ENCODE data around the gene IKZF5. TPM values are rescaled to one million over a fixed set of nuclear protein-coding genes. Genes with fewer than 3 reads are reported as not detected.

IKZF5 gene
- total RNA-seq, 2 donors from 2014 or later, result 5.0 to 7.9 TPM

- Histone ChIP-seq H3K9me3 (no peaks in the 10 kb centered on the region), H3K4me1 (peaks cover 0 to 9% of the 10 kb centered on the region in 2 donors), H3K4me3 (no peak overlapping the region), H3K36me3 (no peaks in the 10 kb centered on the region), H3K27me3 (no peaks in the 10 kb centered on the region), H3K27ac (no peak overlapping the region)
- TF ChIP-seq CTCF (IDR thresholded peaks at IDR 0.05), result no peak
- DNase-seq (ENCODE audit: low spot score), result no peak
Observed at GRCh38 chr10:123013456-123014419, 5.1 kb upstream of the IKZF5 start.

- H3K27me3 ChIP-seq, result no peaks in the 10 kb centered on the region
- H3K9me3 ChIP-seq, result no peaks in the 10 kb centered on the region
- H3K36me3 ChIP-seq, result no peaks in the 10 kb centered on the region
- no peak for TF ChIP-seq CTCF (IDR thresholded peaks at IDR 0.05)
- H3K4me1 ChIP-seq, result peaks cover 0 to 18% of the 10 kb centered on the region in 2 donors
- no peak for DNase-seq (ENCODE audit: low spot score)
- H3K27ac ChIP-seq, result no peak overlapping the region
- H3K4me3 ChIP-seq, result no peak overlapping the region
Observed at GRCh38 chr10:123011987-123012386, 3.4 kb upstream of the IKZF5 start.

- peak; percentile 61 for DNase-seq (ENCODE audit: low spot score)
- no peak for TF ChIP-seq CTCF (IDR thresholded peaks at IDR 0.05)
- no peaks in the 10 kb centered on the region for H3K36me3 ChIP-seq
- H3K4me3 ChIP-seq, result peak overlapping the region; percentile 95 to 99
- H3K9me3 ChIP-seq, result no peaks in the 10 kb centered on the region
- H3K4me1 ChIP-seq, result peaks cover 0 to 39% of the 10 kb centered on the region in 2 donors
- H3K27ac ChIP-seq, result peak overlapping the region; percentile 82 to 94
- no peaks in the 10 kb centered on the region for H3K27me3 ChIP-seq
Observed at GRCh38 chr10:123009105-123009820, 668 bp upstream of the IKZF5 start.

GRCh38 chr10:123007558-123008354 is 839 bp downstream of the IKZF5 start:
- Histone ChIP-seq H3K27ac (peak overlapping the region; percentile 94 to 98), H3K4me1 (peaks cover 0 to 39% of the 10 kb centered on the region in 2 donors), H3K9me3 (no peaks in the 10 kb centered on the region), H3K36me3 (no peaks in the 10 kb centered on the region), H3K27me3 (no peaks in the 10 kb centered on the region), H3K4me3 (peak overlapping the region; percentile 95 to 99)
- no peak for TF ChIP-seq CTCF (IDR thresholded peaks at IDR 0.05)
- DNase-seq (ENCODE audit: low spot score), result no peak

GRCh38 chr10:123004298-123004697 is 4.3 kb downstream of the IKZF5 start:
- no peaks in the 10 kb centered on the region for H3K27me3 ChIP-seq
- H3K9me3 ChIP-seq, result no peaks in the 10 kb centered on the region
- no peaks in the 10 kb centered on the region for H3K36me3 ChIP-seq
- peaks cover 0 to 34% of the 10 kb centered on the region in 2 donors for H3K4me1 ChIP-seq
- H3K4me3 ChIP-seq, result no peak overlapping the region
- no peak for TF ChIP-seq CTCF (IDR thresholded peaks at IDR 0.05)
- H3K27ac ChIP-seq, result no peak overlapping the region
- no peak for DNase-seq (ENCODE audit: low spot score)

Data from right atrium auricular region (tissue), 2 donors.